Esophagus muscularis mucosa (tissue), 4 donors: ENCODE data around the gene MMP17.

Experiments used
- EP300 ChIP-seq: sonication (generic); formaldehyde crosslinking; IDR thresholded peaks from one replicate; pipeline ENCODE4 v1.6.1; 2017; ENCODE audit warnings: antibody characterized with exemption
- POLR2AphosphoS5 ChIP-seq, 2 donors: sonication (generic); formaldehyde crosslinking; IDR thresholded peaks; one replicate each; pipeline ENCODE4 v1.6.1; 2017; ENCODE audit warnings: antibody characterized with exemption in 2 of 2
- TF ChIP-seq, protein P1 (sequence below), 3 experiments: fragments of 200-600 bp in 2 of 3; fragments of 450-650 bp in 1 of 3; sonication (generic) in 2 of 3; IDR thresholded peaks; one replicate each; pipeline ENCODE4 v1.5.1; 2017 to 2019; ENCODE audit warnings: antibody characterized with exemption in 3 of 3, mild to moderate bottlenecking in 2 of 3, moderate library complexity in 1 of 3

DNA sequence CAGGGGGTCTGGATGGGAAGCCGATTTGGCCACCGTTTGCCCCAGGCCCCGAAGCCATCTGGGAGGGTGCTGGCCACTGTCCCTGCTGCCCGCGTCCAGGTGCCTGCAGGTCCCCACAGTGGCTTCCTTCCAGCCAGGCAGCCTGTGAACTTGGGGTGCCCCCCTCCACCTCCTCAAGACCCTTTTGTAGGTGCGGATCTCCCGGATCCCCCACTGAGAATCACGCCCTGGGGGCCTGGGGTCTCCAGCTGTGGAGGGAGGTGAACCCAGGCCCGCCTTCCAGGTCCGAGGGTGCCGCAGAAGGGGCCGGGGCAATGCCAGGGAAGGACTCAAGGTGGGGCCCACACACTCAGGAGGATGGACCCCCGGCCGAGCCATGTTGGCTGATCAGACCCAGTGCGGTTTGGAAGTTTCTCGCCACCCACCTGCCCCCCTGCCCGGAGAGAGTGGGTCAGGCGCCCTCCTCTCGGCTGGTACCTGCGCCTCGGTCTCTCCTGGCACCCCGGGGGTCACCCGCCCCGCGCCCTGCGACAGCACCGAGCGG lies 1.7 kb downstream of the MMP17 start:
- TF ChIP-seq, protein P1, sequence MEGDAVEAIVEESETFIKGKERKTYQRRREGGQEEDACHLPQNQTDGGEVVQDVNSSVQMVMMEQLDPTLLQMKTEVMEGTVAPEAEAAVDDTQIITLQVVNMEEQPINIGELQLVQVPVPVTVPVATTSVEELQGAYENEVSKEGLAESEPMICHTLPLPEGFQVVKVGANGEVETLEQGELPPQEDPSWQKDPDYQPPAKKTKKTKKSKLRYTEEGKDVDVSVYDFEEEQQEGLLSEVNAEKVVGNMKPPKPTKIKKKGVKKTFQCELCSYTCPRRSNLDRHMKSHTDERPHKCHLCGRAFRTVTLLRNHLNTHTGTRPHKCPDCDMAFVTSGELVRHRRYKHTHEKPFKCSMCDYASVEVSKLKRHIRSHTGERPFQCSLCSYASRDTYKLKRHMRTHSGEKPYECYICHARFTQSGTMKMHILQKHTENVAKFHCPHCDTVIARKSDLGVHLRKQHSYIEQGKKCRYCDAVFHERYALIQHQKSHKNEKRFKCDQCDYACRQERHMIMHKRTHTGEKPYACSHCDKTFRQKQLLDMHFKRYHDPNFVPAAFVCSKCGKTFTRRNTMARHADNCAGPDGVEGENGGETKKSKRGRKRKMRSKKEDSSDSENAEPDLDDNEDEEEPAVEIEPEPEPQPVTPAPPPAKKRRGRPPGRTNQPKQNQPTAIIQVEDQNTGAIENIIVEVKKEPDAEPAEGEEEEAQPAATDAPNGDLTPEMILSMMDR (IDR thresholded peaks at IDR 0.05) = no peak
- TF ChIP-seq POLR2AphosphoS5 (IDR thresholded peaks at IDR 0.05) = no peak
- no peak for TF ChIP-seq EP300
